HK-2 (cell line): ENCODE data around the gene TMEM94.
"Not testable (repeated sequence)": the region's sequence is repeated elsewhere in the genome, so short reads cannot be mapped to it uniquely, and the experiment has no call there.

ENCODE experiments used
- DNase-seq: peaks from one replicate; pipeline ENCODE4 v3.0.0-alpha.2; 2018; ENCODE audit not compliant: unreplicated experiment

Gene TMEM94

DNA sequence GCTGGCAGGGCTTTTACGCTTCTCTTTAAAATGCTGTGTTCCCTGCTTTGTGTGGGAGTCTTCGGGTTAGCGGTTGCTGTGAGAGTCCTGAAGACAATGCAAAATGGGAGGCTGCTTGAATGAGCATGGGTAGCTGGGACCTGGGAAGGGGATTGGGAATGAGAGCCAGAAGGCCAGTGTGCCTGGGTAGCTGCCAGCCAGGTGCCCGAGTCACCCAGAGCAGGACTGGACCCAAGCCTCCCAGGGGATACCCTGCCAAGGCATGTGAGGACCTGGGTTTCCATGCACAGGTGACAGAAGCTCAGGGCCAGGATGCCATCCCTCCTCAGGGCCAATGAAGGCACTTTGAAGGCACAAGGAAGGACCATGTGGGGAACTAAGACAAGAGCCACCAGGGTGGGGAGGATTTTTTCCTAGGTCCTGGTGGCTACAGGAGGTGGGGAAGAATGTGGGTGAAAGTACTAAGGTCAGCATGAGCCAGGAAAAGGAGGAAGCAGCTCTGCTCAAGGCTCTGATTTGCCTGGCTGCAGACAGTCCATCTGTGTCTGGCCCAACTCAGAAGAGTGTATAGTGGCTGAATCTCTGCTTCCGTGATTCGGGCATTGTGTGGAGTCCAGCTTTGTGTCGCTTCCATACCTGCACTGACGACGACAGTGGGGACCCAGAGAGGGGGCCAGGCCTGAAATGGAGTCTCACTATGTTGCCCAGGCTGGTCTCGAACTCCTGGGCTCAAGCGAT lies 20.5 kb downstream of the TMEM94 start:
- DNase-seq: no peak

DNA sequence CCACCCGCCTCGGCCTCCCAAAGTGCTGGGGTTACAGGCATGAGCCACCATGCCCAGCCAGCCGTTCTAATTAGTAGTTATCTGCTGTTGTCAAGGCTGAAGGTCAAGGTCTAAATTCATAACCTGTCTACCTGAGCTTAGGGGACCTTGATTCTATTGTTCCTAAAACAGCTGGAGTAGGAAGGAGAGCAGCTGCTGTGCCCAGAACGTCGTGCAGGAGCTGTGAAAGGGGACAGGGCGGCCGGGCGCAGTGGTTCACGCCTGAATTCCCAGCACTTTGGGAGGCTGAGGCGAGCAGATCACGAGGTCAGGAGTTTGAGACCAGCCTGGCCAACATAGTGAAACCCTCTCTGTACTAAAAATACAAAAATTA lies 21.0 kb downstream of the TMEM94 start:
- not testable (repeated sequence) for DNase-seq

DNA sequence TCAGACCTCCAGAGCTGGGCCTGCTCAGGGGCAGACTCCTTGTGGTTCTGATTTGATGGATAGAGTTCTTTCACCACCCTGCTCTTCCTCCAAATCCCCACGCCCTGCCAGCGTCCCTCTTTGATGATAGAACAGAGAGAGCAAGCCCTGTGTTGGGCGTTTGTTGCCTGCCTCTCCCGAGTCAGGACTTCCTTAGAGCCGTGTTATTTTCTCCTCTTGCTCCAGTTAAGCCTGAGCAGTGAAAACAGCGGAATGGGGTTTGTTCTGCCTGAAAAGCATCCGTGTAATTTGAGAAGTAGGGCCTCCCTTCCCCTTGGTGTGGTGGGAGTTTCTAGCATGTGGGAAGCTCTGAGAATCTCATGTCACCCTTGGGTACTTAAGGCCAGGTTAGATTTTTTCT lies 22.1 kb downstream of the TMEM94 start:
- DNase-seq: no peak

DNA sequence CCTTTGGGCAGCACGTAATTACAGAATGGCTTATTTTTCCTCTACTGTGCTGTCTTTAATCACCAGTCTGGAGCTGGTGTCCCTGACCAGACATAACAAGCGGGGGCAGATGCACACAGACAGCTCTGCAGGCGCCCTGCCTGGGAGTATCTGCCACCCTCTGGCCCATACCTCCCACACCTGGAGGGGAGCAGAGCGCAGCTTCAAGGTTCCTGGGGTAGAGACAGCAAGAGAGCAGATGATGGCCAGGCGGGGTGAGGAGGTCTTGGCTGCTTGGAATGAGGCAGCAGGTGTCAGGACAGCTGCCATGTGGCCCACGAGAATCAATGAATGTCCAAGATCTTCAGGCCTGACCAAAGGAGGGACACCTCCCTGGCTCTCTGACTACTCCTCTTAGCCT lies 23.8 kb downstream of the TMEM94 start:
- DNase-seq: no peak

DNA sequence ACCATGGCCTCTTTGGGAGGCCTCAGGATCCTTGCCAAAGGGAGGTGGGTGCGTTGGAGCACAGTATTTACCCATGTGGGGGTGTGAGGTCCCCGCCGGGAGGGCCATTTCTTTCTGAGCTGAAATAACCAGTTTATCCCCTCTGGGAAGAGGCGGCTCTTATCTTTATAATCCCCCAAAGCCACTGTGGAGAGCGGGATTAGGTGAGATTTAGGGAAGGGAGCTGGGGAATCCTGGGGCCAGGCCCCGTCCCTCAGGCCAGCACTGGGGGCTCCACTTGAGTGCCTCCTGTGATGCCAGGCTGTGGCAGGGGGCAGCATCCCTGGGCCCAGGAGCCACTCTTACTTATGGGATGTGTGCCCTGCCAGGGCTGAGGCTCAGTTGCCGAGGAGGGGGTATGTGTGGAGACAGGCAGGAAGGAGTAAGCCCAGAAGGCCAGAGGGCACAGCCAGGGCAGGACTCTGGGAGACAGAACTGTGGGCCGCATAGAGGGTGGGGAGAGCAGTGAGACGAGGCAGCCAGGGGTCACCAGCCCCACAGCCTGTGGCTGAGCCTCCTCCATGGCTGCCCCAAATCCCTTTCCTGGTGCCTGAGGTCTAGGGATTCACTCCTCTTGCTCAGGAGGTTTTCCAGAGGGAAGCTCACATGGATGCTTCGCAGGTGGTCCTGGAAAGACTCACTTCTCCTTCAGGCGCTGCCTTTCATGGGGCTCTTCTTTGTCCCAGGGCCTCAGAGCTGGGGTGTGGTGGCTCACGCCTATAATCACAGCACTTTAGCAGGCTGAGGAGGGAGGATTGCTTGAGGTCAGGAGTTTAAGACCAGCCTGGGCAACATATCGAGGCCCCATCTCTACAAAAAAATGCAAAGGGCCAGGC lies 25.0 kb downstream of the TMEM94 start:
- DNase-seq: no peak

DNA sequence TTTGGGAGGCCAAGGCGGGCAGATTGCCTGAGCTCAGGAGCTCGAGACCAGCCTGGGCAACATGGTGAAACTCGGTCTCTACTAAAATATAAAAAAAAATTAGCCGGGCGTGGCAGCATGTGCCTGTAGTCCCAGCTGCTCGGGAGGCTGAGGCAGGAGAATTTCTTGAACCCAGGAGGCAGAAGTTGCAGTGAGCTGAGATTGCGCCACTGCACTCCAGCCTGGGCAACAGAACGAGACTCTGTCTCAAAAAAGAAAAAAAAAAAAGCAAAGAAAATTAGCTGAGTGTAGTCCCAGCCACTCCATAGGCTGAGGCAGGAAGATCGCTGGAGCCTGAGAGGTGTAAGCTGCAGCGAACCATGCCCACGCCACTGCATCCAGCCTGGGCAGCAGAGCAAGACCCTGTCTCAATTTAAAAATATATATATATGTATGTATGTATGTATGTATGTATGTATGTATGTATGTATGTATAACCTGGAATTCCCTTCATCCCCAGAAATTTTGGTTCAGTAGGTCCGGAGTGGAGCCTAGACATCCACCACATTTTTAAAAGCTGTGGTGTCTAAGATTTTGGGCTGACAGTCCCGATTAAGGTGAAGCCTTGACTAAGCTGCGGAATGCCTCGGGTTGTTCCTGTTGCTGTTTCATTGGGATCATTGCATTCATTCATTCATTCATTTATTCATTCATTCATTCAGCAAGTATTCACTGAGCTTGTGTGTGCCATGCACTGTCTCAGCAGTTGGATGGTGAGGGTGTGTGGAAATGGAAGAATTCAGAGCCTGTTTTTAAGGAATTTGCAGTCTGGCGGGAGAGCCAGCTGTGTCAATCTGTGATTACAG lies 25.9 kb downstream of the TMEM94 start:
- no peak for DNase-seq

DNA sequence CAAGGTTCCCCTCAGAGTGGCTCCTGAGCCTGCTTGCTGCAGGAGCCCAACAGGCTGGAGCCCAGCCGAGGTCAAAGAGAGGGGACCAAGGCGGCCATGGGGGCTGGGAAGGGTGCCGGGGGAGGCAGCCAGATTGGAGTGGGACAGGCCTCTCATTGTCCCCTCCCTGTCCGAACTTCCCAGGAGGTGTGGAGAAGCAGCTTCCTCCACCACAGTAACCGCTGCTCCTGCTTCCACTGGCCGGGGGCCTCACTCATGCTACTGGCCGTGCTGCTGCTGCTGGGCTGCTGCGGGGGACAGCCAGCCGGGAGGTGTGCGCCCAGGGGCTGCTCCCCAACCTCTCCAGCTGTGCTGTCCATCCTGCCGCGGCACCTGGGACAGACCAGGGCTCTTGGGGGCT lies 29.3 kb downstream of the TMEM94 start:
- no peak for DNase-seq

DNA sequence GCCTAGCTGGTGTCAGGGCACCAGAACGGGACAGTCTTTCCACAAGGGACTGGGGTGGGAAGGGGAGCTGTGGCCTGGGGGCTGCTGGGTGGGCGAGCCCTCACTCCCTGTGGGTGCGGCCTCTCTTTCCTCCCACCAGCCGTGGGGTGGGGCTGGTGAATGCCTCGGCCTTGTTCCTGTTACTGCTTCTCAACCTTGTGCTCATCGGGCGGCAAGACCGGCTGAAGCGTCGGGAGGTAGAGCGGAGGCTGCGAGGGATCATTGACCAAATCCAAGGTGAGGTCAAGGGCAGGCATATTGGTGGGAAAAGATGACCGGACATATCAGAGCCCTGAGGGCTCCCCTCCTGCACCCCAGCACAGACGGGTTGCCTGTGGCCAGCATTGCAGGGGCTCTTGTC lies 29.7 kb downstream of the TMEM94 start:
- no peak for DNase-seq

DNA sequence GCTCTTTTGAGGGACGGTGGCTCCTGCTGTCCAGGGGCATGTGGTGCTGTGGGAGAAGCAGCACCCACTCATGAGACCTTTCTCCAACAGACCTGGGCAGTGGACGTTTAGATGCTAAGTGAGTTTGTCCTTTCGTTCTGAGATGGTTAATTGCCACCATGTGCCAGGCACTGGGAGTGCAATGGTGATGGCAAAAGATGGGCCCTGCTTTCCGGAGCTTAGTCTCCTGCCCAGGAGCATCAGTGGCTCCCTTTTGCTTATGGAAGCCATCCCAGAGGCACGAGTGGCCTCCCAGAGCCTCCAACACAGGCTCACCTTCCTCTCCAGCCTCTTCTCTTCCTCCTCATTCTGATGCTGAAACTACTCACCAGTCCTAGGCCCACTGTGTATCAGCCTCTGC lies 30.5 kb downstream of the TMEM94 start:
- no peak for DNase-seq

DNA sequence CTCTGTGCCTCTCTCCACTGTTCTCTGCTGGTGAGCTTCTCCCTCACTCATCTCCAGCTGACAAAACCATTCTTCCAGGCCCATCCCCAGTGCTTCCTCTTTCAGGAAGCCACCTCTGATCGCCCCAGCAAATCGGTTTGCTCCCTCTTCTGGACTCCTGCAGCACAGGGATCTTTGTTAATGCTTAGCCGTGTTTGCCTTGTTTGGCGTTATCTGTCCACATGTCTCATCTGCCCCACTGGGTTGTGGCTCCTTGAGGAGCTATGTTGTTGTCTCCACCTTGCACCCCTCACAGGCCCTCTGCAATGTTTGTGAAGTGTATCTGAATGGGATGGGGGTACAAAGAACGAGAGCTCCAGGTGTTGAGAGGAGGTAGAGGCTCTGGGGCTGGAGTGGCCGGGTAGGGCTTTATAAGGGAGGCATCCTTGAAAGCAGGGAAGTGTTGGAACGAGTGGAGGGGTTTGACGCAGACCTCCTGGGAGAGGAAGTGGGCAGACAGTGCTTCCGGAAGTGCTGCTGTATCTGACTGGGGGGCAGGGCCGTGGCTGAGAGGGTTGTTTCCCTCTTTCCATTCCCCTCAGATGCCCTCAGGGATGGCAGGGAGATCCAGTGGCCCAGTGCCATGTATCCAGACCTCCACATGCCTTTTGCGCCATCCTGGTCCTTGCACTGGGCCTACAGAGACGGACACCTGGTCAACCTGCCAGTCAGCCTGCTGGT lies 31.1 kb downstream of the TMEM94 start:
- no peak for DNase-seq

DNA sequence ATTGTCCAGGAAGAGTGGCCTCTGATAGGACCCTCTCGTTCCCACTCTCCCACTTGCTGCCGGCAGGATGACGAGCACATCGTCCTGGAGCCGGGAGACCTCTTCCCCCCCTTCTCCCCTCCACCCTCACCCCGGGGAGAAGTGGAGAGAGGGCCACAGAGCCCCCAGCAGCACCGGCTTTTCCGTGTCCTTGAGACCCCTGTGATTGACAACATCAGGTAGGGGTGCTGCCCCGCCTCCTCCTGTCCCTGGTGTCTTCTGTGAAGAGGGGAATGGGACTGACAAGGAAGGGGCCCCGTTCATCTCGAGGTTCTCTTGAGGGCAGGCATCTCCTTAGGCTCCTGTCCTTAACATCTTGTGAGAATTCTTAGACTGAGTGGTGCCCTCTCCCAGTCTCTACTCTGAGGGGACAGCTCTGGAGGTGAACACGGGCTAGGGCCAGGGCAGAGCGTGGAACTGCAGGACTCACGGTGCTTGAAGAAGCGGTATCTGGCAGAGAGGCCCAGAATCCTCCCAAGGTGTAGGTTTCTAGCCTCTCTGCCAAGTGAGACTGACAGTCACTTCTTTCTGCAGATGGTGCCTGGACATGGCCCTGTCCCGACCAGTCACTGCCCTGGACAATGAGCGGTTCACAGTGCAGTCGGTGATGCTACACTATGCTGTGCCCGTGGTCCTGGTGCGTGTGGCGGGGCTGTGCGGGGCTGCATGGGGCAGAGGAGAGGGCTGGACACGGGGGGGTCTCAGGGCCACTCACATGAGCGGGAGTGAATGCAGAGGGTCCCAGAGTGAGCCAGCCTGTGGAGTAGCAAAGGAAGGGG lies 32.5 kb downstream of the TMEM94 start:
- no peak for DNase-seq

DNA sequence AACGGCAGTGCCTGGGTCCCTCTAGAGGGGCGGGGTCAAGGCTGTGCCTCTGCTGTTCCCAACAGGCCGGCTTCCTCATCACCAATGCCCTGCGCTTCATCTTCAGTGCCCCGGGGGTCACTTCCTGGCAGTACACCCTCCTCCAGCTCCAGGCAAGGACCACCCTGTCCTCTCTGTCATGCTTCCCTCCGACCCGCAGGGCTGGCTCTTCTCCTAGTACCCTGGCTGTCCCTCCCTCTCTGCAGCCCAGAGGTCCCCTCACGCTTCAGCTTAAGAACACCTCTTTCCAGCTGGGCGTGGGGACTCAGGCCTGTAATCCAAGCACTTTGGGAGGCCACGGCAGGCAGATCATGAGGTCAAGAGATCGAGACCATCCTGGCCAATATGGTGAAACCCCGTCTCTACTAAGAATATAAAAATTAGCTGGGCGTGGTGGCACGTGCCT lies 33.1 kb downstream of the TMEM94 start:
- DNase-seq: no peak

DNA sequence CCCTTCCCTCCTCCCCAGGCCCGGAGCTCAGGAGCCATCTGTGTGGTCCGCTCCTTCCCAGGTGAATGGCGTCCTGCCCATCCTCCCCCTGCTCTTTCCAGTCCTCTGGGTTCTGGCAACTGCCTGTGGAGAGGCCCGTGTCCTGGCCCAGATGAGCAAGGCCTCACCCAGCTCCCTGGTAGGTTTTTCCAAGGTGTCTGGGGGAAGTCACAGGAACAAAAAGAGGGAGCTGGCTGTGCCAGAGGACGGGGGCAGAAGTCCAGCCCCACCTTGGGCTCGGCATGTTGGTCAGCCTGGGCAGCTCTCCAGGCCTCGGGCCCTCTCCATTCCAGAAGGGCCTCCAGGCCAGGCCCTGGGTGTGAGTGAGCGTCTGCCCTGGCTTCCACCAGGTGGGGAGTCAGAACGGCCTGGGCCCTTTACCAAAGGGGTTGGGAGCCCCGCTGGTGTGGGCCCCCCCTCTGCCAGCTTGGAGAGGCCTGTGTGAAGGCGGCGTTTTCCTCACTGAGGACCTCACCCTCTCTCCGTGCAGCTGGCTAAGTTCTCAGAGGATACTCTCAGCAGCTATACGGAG lies 33.8 kb downstream of the TMEM94 start:
- no peak for DNase-seq

DNA sequence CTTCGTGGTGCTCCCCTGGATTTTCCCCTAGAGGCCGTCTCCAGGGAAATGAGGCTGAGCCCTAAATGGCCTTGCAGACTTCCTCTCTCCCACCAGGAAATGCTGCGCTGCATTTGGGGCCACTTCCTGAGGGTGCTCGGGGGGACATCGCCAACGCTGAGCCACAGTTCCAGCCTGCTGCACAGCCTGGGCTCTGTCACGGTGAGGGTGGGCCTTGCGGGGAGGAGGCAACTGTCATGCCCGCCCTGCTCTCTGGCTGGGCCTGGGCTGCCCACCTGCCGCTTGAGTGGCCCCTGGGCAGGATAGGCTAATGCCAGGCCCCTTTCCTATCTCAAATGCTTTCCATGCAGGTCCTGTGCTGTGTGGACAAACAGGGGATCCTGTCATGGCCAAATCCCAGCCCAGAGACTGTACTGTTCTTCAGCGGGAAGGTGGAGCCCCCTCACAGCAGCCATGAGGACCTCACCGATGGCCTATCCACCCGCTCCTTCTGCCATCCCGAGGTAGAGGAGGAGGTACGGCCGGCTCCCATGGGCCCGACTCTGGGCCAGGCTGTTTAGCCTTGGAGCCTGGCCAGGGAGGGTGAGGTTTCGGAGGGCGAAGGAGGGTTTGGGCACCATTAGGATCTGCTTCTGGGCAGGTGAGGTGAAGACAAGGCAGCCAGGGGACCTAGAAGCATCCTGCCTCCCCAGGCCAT lies 34.7 kb downstream of the TMEM94 start:
- DNase-seq: no peak

DNA sequence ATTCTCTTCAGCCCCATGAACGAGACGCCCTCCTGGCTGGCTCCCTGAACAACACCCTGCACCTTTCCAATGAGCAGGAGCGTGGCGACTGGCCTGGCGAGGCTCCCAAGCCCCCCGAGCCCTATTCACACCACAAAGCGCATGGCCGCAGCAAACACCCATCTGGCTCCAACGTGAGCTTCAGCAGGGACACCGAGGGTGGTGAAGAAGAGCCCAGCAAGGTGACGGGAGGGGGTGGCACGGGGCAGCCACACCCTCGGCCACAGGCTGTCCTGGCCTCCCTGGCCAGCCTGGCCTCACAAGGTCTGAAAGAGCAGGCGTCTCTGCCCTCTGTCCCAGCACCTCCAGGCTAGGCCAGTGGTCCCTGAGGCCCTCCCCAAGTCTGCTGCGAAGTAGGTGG lies 35.2 kb downstream of the TMEM94 start:
- no peak for DNase-seq

DNA sequence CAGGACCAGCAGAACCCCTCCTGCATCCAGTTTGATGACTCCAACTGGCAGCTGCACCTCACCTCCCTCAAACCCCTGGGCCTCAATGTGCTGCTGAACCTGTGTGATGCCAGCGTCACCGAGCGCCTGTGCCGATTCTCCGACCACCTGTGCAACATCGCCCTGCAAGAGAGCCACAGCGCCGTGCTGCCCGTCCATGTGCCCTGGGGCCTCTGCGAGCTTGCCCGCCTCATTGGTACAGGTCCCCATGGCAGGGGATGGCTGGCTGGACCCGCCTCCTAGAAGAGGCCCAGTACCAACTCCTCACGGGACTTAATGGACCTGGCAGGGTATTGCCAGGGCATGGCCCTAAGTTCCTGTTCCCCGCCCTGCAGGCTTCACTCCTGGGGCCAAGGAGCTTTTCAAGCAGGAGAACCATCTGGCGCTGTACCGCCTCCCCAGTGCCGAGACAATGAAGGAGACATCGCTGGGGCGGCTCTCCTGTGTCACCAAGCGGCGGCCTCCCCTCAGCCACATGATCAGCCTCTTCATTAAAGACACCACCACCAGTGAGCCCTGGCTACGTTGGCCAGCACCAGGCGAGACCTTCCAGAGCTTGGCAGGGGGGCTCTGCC lies 36.2 kb downstream of the TMEM94 start:
- no peak for DNase-seq

DNA sequence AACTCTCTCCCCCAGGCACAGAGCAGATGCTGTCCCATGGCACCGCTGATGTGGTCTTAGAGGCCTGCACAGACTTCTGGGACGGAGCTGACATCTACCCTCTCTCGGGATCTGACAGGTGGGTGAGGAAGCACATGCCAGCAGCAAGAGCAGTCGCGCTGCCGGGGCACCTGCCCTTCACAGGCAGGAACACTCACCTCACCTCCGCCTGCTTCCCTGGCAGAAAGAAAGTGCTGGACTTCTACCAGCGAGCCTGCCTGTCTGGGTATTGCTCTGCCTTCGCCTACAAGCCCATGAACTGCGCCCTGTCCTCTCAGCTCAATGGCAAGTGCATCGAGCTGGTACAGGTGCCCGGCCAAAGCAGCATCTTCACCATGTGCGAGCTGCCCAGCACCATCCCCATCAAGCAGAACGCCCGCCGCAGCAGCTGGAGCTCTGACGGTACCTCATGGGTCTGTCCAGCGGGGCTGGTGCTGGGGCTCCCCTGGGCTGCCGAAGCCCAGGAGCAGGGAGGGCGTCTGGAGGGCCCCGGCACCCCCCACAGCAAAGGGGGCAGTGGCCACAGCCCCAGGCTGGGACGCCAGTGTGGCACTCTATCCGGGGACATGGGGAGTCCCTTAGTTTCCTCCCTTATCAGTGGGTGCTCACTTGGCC lies 37.2 kb downstream of the TMEM94 start:
- DNase-seq: no peak

DNA sequence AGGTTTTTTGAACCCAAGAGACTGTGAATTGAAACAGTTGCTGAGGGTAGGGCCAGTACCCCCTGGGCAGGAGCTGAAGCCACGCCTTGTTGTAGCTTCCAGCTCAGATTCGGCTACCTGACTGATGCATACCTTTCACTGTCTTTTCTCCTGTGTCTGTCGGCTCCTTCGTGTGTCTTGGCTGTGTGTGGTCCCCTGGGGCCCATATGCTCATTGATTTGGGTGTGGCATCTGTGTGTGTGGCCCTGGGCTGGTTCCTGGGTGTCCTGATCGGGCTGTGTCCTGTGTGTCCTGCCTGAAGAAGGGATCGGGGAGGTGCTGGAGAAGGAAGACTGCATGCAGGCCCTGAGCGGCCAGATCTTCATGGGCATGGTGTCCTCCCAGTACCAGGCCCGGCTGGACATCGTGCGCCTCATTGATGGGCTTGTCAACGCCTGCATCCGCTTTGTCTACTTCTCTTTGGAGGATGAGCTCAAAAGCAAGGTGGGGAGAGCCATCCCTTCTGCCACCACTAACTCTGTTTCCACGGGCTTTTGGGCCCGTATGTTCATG lies 38.0 kb downstream of the TMEM94 start:
- DNase-seq: no peak

DNA sequence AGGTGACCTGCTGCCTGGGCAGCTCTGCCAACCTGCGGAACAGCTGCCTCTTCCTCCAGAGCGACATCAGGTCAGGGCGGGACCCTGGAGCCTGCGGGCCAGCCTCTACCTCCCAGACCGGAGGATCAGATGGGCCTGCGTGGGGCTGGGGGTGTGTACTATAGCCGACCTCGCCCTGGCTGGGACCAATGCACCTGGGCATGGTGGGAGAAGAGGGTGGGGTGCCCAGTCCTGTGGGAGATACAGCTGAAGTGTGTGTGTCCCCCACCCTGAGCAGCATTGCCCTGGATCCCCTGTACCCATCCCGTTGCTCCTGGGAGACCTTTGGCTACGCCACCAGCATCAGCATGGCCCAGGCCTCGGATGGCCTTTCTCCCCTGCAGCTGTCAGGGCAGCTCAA lies 39.6 kb downstream of the TMEM94 start:
- DNase-seq: no peak
